Activated CD4-positive, alpha-beta T cell treated with anti-CD3 and anti-CD28 coated beads for 1 hour (primary cell): ENCODE results near the gene GNB5.
"Not testable (repeated sequence)": the region's sequence is repeated elsewhere in the genome, so short reads cannot be mapped to it uniquely, and the experiment has no call there.

Experiments used
- DNase-seq: peaks from one replicate; pipeline ENCODE4 v3.0.0-alpha.2; 2020

Gene GNB5

GRCh38 chr15:52206446-52206845 is 15.3 kb upstream of the GNB5 start:
- no peak for DNase-seq

GRCh38 chr15:52204657-52205056 is 13.5 kb upstream of the GNB5 start:
- no peak for DNase-seq

- no peak for DNase-seq
Measured at GRCh38 chr15:52200831-52201365, 9.7 kb upstream of the GNB5 start.

GRCh38 chr15:52199271-52199670 is 8.1 kb upstream of the GNB5 start:
- no peak for DNase-seq

- DNase-seq: no peak
Measured at GRCh38 chr15:52196891-52197290, 5.7 kb upstream of the GNB5 start.

GRCh38 chr15:52193791-52194190 is 2.6 kb upstream of the GNB5 start:
- DNase-seq: no peak

- no peak for DNase-seq
Measured at GRCh38 chr15:52193321-52193720, 2.1 kb upstream of the GNB5 start.

GRCh38 chr15:52186651-52187486 is 4.3 kb downstream of the GNB5 start:
- DNase-seq: no peak

- no peak for DNase-seq
Measured at GRCh38 chr15:52185151-52185561, 6.0 kb downstream of the GNB5 start.

GRCh38 chr15:52184721-52185120 is 6.5 kb downstream of the GNB5 start:
- DNase-seq: no peak

- DNase-seq: no peak
Measured at GRCh38 chr15:52183562-52184173, 7.5 kb downstream of the GNB5 start.

- no peak for DNase-seq
Measured at GRCh38 chr15:52181938-52182780, 9.0 kb downstream of the GNB5 start.

GRCh38 chr15:52180851-52181450 is 10.2 kb downstream of the GNB5 start:
- DNase-seq: no peak

- DNase-seq: no peak
Measured at GRCh38 chr15:52180196-52180835, 10.9 kb downstream of the GNB5 start.

- DNase-seq: peak; percentile 80
Measured at GRCh38 chr15:52179278-52180195, 11.7 kb downstream of the GNB5 start.

- no peak for DNase-seq
Measured at GRCh38 chr15:52178765-52179164, 12.4 kb downstream of the GNB5 start.

- DNase-seq: no peak
Measured at GRCh38 chr15:52172869-52173268, 18.3 kb downstream of the GNB5 start.

- DNase-seq: no peak
Measured at GRCh38 chr15:52171807-52172206, 19.4 kb downstream of the GNB5 start.

- no peak for DNase-seq
Measured at GRCh38 chr15:52171386-52171785, 19.8 kb downstream of the GNB5 start.

- DNase-seq: not testable (repeated sequence)
Measured at GRCh38 chr15:52170199-52170598, 21.0 kb downstream of the GNB5 start.

GRCh38 chr15:52165494-52166131 is 25.6 kb downstream of the GNB5 start:
- DNase-seq: not testable (repeated sequence)
